ENCODE data around the gene SERF2.
"Not testable (repeated sequence)": the region's sequence is repeated elsewhere in the genome, so short reads cannot be mapped to it uniquely, and the experiment has no call there.

Gene SERF2

GRCh38 chr15:43791993-43792760 lies at the start of gene SERF2:
SERF2 (plus strand) TSS chr15:43792320; CDS start chr15:43792377, 57 bp downstream.
- DNase-seq (ENCODE audit: low spot score): peak; percentile 94

GRCh38 chr15:43746245-43746902 lies 45.7 kb upstream of the SERF2 start, which contains the start of gene PDIA3:
PDIA3 (plus strand) TSS chr15:43746438; CDS start chr15:43746540, 102 bp downstream.
- peak; percentile 80 for DNase-seq (ENCODE audit: low spot score)

DNA sequence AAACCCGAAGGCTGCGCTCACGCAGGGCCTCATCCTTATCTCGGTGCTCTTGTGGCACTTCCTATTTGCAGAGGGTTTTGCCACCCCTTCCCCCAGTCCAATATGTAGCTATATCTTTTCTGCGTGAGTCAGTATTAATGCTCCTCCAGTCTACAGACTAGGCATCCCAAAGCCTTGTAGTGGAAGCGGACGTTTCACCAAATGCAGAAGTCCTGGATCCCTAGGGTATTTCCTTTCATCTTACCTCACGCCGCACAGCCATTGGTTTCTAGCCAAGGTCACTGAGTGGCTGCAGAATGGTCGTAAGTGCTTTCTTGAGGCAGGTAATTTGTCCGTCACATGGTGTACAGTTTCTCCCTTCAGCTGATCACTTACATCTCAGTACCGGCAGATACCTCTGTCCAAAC lies 45.2 kb upstream of the SERF2 start:
- not testable (repeated sequence) for DNase-seq (ENCODE audit: low spot score)

DNA sequence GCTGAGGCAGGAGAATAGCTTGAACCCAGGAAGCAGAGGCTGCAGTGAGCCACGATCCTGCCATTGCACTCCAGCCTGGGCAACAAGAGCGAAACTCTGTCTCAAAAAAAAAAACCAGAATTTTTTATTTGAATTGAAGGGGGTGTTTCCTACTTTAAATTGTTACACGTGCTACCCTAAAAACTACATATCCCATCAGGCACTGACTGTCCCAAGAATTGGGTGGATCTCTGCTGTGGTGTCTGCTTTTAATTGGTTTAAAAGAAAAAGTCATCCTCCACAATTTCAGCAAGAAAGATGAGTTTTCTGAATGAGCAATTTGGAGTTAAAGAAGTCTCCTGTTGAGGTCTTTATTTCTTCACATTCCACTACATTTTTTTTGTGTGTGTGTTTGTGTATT lies 43.7 kb upstream of the SERF2 start:
- DNase-seq (ENCODE audit: low spot score): no peak

GRCh38 chr15:43749690-43750345 lies 42.3 kb upstream of the SERF2 start:
- DNase-seq (ENCODE audit: low spot score): no peak

- DNase-seq (ENCODE audit: low spot score): no peak
These were observed 40.2 kb upstream of the SERF2 start for GRCh38 chr15:43751885-43752284.

DNA sequence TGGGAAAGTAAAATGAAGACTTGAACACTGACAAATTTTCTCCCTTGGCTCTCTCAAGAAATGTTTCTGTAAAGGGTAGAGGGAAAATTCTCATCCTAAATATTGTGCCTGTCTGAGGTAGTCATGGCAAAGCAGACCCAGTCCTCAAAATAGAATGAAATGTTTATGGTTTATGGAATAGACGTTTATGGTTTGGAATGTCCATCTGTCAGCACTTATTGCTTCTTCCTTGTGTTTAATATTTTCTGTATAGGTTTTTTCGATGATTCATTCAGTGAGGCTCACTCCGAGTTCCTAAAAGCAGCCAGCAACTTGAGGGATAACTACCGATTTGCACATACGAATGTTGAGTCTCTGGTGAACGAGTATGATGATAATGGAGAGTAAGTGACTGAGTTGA lies 29.3 kb upstream of the SERF2 start:
- no peak for DNase-seq (ENCODE audit: low spot score)

DNA sequence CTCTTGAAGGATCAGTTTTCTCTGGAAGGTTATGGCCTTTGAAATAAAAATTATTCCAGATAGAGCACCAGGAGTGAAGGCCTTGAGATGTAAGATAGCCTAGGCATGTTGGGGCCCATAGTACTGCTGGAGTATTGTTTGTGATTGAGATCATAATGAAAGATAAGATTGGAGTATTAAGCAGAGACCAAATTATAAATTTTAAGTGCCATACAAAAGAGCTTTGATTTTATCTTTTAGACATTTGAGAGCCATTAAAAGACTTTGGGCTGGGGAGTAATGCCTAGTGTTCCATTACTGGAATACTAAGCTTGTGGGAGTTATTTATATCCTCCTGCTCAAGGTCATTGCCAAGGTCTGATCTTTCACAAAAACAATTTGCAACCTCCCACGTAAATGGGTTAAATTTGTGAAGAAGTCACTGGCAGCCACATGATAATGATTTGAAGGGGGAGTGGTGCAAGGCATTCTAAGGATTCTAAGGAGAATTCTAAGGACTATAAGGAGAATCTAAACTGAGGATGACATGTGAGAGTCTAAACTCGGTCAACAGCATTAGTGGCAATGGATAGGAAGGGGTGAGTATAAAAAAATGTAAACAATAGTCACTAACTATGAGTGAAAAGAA lies 28.2 kb upstream of the SERF2 start:
- DNase-seq (ENCODE audit: low spot score): no peak

DNA sequence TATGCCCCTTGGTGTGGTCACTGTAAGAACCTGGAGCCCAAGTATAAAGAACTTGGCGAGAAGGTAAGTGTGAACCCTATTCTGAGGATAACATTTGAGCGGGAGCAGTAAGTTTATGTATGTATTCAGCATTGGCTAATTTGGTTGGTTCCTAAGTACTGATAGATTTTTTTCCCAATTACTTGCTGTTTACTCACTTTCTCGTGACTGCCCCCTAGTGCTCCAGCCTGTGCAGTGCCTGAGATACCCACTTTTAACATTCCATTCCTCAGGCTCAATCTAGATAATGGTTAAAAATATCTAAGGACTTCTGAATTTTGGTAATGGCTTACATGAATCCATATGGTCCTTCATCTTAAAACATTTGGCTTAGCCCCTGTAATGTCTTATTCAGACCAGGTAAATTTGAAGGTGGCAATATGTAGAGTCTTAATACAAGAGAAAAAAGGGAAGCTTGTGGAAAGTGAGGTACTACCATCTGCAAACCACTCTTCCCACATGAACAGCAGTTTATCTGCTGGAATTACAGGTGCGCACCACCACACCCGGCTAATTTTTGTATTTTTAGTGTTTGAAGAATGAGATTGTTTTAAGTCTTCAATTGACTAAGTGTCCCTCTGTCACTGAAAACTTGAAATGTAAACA lies 22.4 kb upstream of the SERF2 start:
- no peak for DNase-seq (ENCODE audit: low spot score)

- DNase-seq (ENCODE audit: low spot score): no peak
These were observed 20.3 kb upstream of the SERF2 start for GRCh38 chr15:43771816-43772215.

DNA sequence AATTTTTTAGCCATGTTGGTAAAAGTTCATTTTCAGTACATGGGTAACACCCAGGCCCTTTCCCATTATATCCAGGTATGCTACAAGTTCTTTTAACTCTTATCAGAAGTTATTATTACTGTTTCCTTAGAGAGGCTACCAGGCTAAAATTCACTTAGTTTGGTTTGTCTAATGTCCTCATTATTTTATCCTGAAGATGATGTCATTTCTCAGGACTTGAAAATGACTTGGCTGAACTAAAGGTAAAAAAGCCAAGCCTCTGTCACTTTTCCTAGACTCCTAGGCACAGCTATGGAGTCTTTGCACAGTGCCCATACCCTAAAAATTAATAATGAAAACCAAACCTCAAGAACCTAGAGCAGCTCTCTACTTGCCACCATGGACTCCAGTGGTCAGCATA lies 19.5 kb upstream of the SERF2 start:
- no peak for DNase-seq (ENCODE audit: low spot score)

GRCh38 chr15:43774062-43774461 lies 18.1 kb upstream of the SERF2 start:
- no peak for DNase-seq (ENCODE audit: low spot score)

- no peak for DNase-seq (ENCODE audit: low spot score)
These were observed 16.6 kb upstream of the SERF2 start for GRCh38 chr15:43775411-43775965.

DNA sequence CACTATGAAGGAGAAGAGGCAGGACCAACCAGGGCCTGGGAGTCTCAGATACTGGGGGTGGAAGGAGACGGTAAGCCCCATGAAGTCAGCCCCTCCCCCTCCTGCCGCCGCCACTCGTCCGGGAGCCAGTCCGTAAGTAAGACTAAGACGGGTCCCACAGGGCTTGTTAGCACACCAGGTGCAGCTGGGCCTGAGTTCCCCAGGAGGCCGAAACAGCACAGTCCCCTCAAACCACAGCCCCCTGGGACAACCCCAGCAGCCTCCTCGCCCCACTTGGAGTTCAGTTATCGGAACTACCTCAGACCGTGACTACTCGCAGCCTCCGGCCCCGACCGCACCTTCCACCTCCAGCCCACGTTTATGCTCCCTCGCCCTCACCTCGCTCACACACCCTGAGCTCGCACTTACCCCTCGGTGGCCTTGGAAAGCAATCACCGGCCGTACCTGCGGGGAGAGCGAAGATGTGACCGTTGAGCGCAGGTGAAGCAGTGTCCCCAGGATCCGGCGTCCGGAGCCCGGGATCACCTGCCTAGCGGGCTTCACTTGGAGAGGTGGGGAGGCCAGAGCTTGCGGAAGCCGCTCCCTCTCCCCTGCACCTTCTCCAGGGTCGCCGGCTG lies 15.9 kb upstream of the SERF2 start:
- DNase-seq (ENCODE audit: low spot score): no peak

- no peak for DNase-seq (ENCODE audit: low spot score)
These were observed 15.3 kb upstream of the SERF2 start, which contains the start of gene ELL3 for GRCh38 chr15:43776718-43777266. ELL3 (minus strand) TSS chr15:43776966; CDS start chr15:43776901, 65 bp downstream.

GRCh38 chr15:43777267-43777914 lies 14.7 kb upstream of the SERF2 start:
- no peak for DNase-seq (ENCODE audit: low spot score)

DNA sequence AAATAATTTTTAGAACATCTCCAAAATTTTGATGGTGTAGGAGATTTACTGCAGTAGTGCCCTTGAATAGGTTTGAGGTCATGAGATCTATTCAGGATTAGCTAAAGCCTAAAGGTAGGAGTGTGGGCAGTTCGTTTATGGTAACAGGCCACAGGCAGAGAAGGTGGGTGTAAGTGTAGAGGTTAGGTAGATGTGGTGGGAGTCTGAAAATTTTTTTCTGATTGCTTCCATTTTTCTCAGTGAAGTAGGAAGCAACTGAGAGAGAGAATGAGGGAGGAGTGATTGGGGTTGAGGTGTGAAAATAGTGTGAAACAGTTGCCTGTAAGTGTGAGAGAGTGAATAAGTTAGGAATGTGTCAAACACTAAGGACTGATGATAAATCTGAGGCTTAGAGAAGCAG lies 13.1 kb upstream of the SERF2 start:
- DNase-seq (ENCODE audit: low spot score): no peak

DNA sequence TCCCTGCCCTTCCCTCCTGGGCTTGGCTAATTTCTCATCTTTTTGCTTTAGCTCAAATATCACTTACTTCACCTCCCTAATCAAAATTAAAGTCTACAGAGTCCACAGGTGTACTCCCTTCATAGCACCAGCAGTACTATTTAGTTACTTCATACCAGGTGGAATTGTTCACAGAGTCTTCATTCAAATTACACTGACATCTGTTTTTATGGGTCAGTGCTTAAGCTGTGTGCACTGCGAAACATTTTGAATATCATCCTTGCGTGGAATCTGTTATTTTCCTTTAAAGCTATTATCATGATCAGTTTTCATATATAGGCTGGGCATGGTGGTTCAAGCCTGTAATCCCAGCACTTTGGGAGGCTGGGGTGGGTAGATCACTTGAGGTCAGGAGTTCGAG lies 2.7 kb upstream of the SERF2 start:
- DNase-seq (ENCODE audit: low spot score): no peak

GRCh38 chr15:43792761-43793476 lies 799 bp downstream of the SERF2 start:
- DNase-seq (ENCODE audit: low spot score): no peak

GRCh38 chr15:43793647-43794046 lies 1.5 kb downstream of the SERF2 start:
- no peak for DNase-seq (ENCODE audit: low spot score)
